ENCODE results near the gene IL15.

Gene IL15

GRCh38 chr4:141772838-141773237 lies 136.5 kb downstream of the IL15 start:
- no peak for DNase-seq

GRCh38 chr4:141782205-141782604 lies 145.8 kb downstream of the IL15 start:
- DNase-seq, result no peak
